SJSA1 (cell line): ENCODE results near the gene CCDC73. TPM values are rescaled to one million over a fixed set of nuclear protein-coding genes. Genes with fewer than 3 reads are reported as not detected.

ENCODE experiments used
- DNase-seq, 2 experiments: peaks; one replicate each; pipeline ENCODE4 v3.0.0-alpha.2; 2015 to 2020; ENCODE audit warnings: low spot score in 2 of 2, low read depth in 1 of 2
- H3K27ac ChIP-seq: fragments of 250-450 bp; sonication (Bioruptor Pico); 2 replicates; pipeline ENCODE4 v1.5.1; 2020; ENCODE audit warnings: mild to moderate bottlenecking, moderate library complexity
- H3K27me3 ChIP-seq: fragments of 250-450 bp; sonication (Bioruptor Pico); replicated peaks from 2 replicates; pipeline ENCODE4 v1.5.1; 2020; ENCODE audit warnings: mild to moderate bottlenecking, moderate library complexity
- H3K36me3 ChIP-seq: fragments of 250-450 bp; sonication (Bioruptor Pico); 2 replicates; pipeline ENCODE4 v1.5.1; 2020; ENCODE audit warnings: mild to moderate bottlenecking
- H3K4me1 ChIP-seq: fragments of 250-450 bp; sonication (Bioruptor Pico); replicated peaks from 2 replicates; pipeline ENCODE4 v1.6.1; 2021; ENCODE audit warnings: mild to moderate bottlenecking
- H3K4me3 ChIP-seq: fragments of 250-450 bp; sonication (Bioruptor Pico); 2 replicates; pipeline ENCODE4 v1.5.1; 2020; ENCODE audit warnings: mild to moderate bottlenecking
- H3K9me3 ChIP-seq: fragments of 250-450 bp; sonication (Bioruptor Pico); replicated peaks from 2 replicates; pipeline ENCODE4 v1.5.1; 2020; ENCODE audit warnings: mild to moderate bottlenecking
- total RNA-seq: library from RNA; depleted of rRNA; stranded (reverse); fragments of >200 nt; shearing (Covaris generic); gene quantifications from 2 replicates; pipeline ENCODE4 v1.2.3, GENCODE V29; 2014

Gene CCDC73
- total RNA-seq, 1 experiment from 2014 or later, result not detected

- no peak overlapping the region for H3K27ac ChIP-seq
- no peak overlapping the region for H3K4me3 ChIP-seq
- peaks cover 4% of the 10 kb centered on the region for H3K9me3 ChIP-seq
- peaks cover 13% of the 10 kb centered on the region for H3K4me1 ChIP-seq
- H3K36me3 ChIP-seq, result peaks cover 17% of the 10 kb centered on the region
- no peaks in the 10 kb centered on the region for H3K27me3 ChIP-seq
- DNase-seq, result no peak
Measured at GRCh38 chr11:32581556-32581955, 212.9 kb downstream of the CCDC73 start.

DNA sequence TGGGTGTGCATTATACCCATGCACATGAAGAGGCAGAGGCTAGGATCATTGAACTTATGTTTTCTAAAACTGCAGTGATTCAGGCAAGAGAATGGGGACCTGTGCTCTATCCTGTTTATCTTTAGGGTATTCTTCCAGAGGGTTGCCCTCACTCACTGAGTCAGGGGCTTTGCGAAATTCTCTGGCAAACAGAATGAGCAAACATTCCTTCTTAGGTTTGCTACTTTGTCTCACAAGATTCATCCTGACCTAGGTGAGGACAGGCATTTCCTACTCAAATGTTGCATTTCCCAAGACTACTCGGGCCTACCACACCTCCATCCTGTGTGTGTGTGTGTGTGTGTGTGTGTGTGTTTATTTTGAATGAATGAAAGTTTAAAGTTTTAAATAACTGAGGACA is 213.5 kb downstream of the CCDC73 start:
- Histone ChIP-seq H3K9me3 (peaks cover 4% of the 10 kb centered on the region), H3K4me3 (no peak overlapping the region), H3K36me3 (peaks cover 13% of the 10 kb centered on the region), H3K4me1 (peaks cover 13% of the 10 kb centered on the region), H3K27me3 (no peaks in the 10 kb centered on the region), H3K27ac (no peak overlapping the region)
- no peak for DNase-seq

- H3K9me3 ChIP-seq, result no peaks in the 10 kb centered on the region
- H3K36me3 ChIP-seq, result no peaks in the 10 kb centered on the region
- no peak for DNase-seq
- H3K27ac ChIP-seq, result no peak overlapping the region
- H3K27me3 ChIP-seq, result 0 out of 2 replicates have a peak, but pooled peaks cover 2% of the 10 kb centered on the region
- no peaks in the 10 kb centered on the region for H3K4me1 ChIP-seq
- H3K4me3 ChIP-seq, result no peak overlapping the region
Measured at GRCh38 chr11:32576456-32576855, 218.0 kb downstream of the CCDC73 start.

GRCh38 chr11:32575070-32575469 is 219.4 kb downstream of the CCDC73 start:
- Histone ChIP-seq H3K27me3 (0 out of 2 replicates have a peak, but pooled peaks cover 4% of the 10 kb centered on the region), H3K4me3 (no peak overlapping the region)

GRCh38 chr11:32574421-32574820 is 220.0 kb downstream of the CCDC73 start:
- Histone ChIP-seq H3K36me3 (no peaks in the 10 kb centered on the region), H3K27ac (no peak overlapping the region), H3K4me3 (no peak overlapping the region), H3K27me3 (0 out of 2 replicates have a peak, but pooled peaks cover 4% of the 10 kb centered on the region), H3K9me3 (no peaks in the 10 kb centered on the region), H3K4me1 (no peaks in the 10 kb centered on the region)
- no peak for DNase-seq

More at GRCh38 chr11:32575070-32575469, 219.4 kb downstream of the CCDC73 start:
- Histone ChIP-seq H3K27ac (no peak overlapping the region), H3K4me1 (no peaks in the 10 kb centered on the region), H3K36me3 (no peaks in the 10 kb centered on the region), H3K9me3 (no peaks in the 10 kb centered on the region)
- DNase-seq, result no peak

- Histone ChIP-seq H3K27me3 (0 out of 2 replicates have a peak, but pooled peaks cover 4% of the 10 kb centered on the region), H3K4me3 (no peak overlapping the region), H3K27ac (no peak overlapping the region), H3K4me1 (no peaks in the 10 kb centered on the region), H3K36me3 (no peaks in the 10 kb centered on the region), H3K9me3 (no peaks in the 10 kb centered on the region)
- no peak for DNase-seq
Measured at GRCh38 chr11:32573228-32573627, 221.2 kb downstream of the CCDC73 start.

- Histone ChIP-seq H3K4me3 (no peak overlapping the region), H3K27me3 (0 out of 2 replicates have a peak, but pooled peaks cover 4% of the 10 kb centered on the region), H3K4me1 (no peaks in the 10 kb centered on the region), H3K27ac (no peak overlapping the region), H3K9me3 (no peaks in the 10 kb centered on the region), H3K36me3 (no peaks in the 10 kb centered on the region)
- no peak for DNase-seq
Measured at GRCh38 chr11:32571039-32571438, 223.4 kb downstream of the CCDC73 start.

GRCh38 chr11:32569313-32569881 is 225.1 kb downstream of the CCDC73 start:
- 0 out of 2 replicates have a peak, but pooled peaks cover 4% of the 10 kb centered on the region for H3K27me3 ChIP-seq
- no peaks in the 10 kb centered on the region for H3K9me3 ChIP-seq
- H3K27ac ChIP-seq, result no peak overlapping the region
- H3K36me3 ChIP-seq, result no peaks in the 10 kb centered on the region
- no peak for DNase-seq
- no peak overlapping the region for H3K4me3 ChIP-seq
- no peaks in the 10 kb centered on the region for H3K4me1 ChIP-seq

DNA sequence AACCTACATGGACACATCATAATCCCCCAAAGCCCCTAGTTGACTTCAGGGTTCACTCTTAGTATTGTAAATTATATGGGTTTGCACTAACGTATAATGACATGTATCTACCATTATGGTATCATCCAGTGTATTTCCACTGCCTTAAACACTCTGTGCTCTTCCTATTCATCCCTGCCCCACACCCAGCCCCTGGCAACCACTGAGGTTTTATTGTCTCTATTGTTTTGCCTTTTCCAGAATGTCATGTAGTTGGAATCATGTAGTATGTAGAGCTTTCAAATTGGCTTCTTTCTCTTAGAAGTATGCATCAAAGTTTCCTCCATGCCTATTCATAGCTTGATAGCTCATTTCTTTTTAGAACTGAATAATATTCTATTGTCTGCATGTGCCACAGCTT is 227.3 kb downstream of the CCDC73 start:
- H3K9me3 ChIP-seq, result no peaks in the 10 kb centered on the region
- H3K27ac ChIP-seq, result no peak overlapping the region
- no peaks in the 10 kb centered on the region for H3K4me1 ChIP-seq
- H3K4me3 ChIP-seq, result no peak overlapping the region
- H3K36me3 ChIP-seq, result no peaks in the 10 kb centered on the region
- DNase-seq, result no peak
- peaks cover 4% of the 10 kb centered on the region; the same call in 1 of the 2 replicates for H3K27me3 ChIP-seq

DNA sequence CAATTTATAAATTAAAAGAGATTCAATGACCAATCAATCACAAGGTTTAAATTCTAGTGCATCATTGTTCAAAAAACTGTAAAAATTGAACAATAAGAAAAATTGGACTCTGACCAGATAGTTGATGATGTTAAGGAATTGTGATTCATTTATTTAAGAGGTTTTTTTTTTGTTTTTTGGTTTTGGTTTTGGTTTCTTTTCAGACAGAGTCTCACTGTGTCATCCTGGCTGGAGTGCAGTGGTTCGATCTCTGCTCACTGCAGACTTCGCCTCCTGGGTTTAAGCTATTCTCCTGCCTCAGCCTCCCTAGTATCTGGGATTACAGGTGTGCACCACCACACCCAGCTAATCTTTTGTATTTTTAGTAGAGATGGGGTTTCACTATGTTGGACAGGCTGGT is 227.9 kb downstream of the CCDC73 start:
- H3K36me3 ChIP-seq, result no peaks in the 10 kb centered on the region
- no peak for DNase-seq
- no peak overlapping the region for H3K4me3 ChIP-seq
- H3K4me1 ChIP-seq, result no peaks in the 10 kb centered on the region
- no peaks in the 10 kb centered on the region for H3K9me3 ChIP-seq
- peaks cover 3% of the 10 kb centered on the region; the same call in 1 of the 2 replicates for H3K27me3 ChIP-seq
- no peak overlapping the region for H3K27ac ChIP-seq

DNA sequence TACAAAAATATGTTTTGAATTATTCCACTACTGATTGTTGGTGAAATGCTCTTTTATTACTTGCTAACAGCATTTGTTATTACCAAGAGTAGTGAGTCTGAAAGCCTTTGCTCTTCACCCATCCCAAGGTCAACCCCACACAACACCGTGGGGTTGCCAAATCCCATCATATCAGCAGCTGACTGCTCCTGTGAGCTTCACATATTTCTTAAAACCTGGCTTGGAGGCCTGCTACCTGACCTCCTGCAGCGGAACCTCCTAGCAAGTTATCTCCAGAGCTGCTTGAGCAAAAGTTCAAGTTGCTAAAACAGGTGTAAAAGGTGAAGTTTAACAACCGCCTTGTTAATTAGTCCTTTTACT is 230.9 kb downstream of the CCDC73 start:
- no peaks in the 10 kb centered on the region for H3K4me1 ChIP-seq
- no peak overlapping the region for H3K27ac ChIP-seq
- no peak for DNase-seq
- H3K36me3 ChIP-seq, result no peaks in the 10 kb centered on the region
- no peaks in the 10 kb centered on the region; the same call in 1 of the 2 replicates for H3K27me3 ChIP-seq
- H3K9me3 ChIP-seq, result no peaks in the 10 kb centered on the region
- no peak overlapping the region for H3K4me3 ChIP-seq

GRCh38 chr11:32562839-32563599 is 231.4 kb downstream of the CCDC73 start:
- no peak overlapping the region for H3K4me3 ChIP-seq
- no peaks in the 10 kb centered on the region for H3K36me3 ChIP-seq
- no peaks in the 10 kb centered on the region for H3K9me3 ChIP-seq
- H3K4me1 ChIP-seq, result no peaks in the 10 kb centered on the region
- no peak for DNase-seq
- H3K27ac ChIP-seq, result no peak overlapping the region
- no peaks in the 10 kb centered on the region; the same call in 1 of the 2 replicates for H3K27me3 ChIP-seq

- Histone ChIP-seq H3K27me3 (no peaks in the 10 kb centered on the region; the same call in 1 of the 2 replicates), H3K9me3 (no peaks in the 10 kb centered on the region), H3K4me1 (no peaks in the 10 kb centered on the region), H3K36me3 (no peaks in the 10 kb centered on the region), H3K27ac (no peak overlapping the region), H3K4me3 (no peak overlapping the region)
- no peak for DNase-seq
Measured at GRCh38 chr11:32561835-32562234, 232.6 kb downstream of the CCDC73 start.

- H3K27ac ChIP-seq, result no peak overlapping the region
- no peaks in the 10 kb centered on the region for H3K4me1 ChIP-seq
- DNase-seq, result no peak
- no peaks in the 10 kb centered on the region for H3K36me3 ChIP-seq
- no peaks in the 10 kb centered on the region for H3K27me3 ChIP-seq
- H3K9me3 ChIP-seq, result no peaks in the 10 kb centered on the region
- H3K4me3 ChIP-seq, result no peak overlapping the region
Measured at GRCh38 chr11:32555895-32556294, 238.6 kb downstream of the CCDC73 start.
